Measurements from ENCODE around the gene PRRC2C.

Gene PRRC2C

DNA sequence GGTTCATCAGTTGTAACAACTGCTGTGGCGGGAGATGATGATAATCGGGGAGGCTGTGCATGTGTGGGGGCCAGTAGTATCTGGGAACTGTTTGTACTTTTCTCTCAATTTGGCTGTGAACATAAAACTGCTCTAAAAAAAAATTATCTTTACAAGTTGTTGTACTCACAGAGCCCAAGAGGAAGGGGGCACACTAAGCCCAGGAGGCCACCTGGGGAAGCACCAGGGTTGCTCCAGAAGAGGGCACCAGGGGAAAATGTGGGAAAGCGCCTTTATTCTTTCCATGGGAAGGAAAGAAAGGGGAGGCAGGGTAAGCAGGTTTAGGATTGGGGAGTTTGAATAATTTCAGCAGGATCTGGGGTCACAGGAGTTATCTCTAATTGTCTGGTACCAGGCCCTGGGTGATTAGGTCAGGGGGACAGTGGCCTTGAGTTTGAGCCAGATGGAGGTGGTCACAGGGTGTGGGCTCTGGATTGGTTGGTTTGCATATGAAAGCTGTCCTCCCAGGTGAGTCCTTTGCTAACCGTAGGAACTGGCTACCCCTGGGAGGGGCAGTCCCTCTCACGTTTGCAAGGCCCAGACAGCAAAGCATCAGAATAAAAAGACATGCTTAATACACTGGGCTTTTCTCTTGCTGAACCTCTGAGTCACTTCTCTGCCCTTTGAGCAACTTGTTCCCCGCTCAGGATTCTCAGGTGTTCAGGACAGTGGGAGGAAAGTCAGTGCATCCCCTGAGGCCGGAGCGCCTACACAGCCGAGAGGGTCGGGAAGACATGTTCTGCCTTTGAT, 155.9 kb downstream of the PRRC2C start:
- DNase-seq: no peak

- DNase-seq: no peak
Observed at GRCh38 chr1:171642197-171642596, 156.9 kb downstream of the PRRC2C start.

Data from activated gamma-delta T cell (primary cell).